Measurements from ENCODE around the gene ZBED1. TPM values are rescaled to one million over a fixed set of nuclear protein-coding genes. Genes with fewer than 3 reads are reported as not detected.

ZBED1 gene
- polyA plus RNA-seq, 1 donor (not counting 4 experiments of a cell fraction or from before 2014, with no cell fraction given): 9.0 TPM

GRCh38 chrX:2451501-2452316 lies 49.1 kb downstream of the ZBED1 start:
- Histone ChIP-seq H3K79me2 (ENCODE audit: control insufficient read depth, insufficient read depth, low read length) (peaks cover 24% of the 10 kb centered on the region), H4K20me1 (ENCODE audit: control insufficient read depth, extremely low read depth, insufficient read depth, low read length) (peaks cover 4% of the 10 kb centered on the region), H3K9ac (ENCODE audit: control insufficient read depth, extremely low read depth, insufficient read depth, low read length) (no peak overlapping the region), H2AFZ (ENCODE audit: control insufficient read depth, low read length) (no peak overlapping the region), H3K27me3 (ENCODE audit: control insufficient read depth, extremely low read depth, insufficient read depth, low read length) (no peaks in the 10 kb centered on the region), H3K9me1 (ENCODE audit: control insufficient read depth, extremely low read depth, insufficient read depth, low read length) (no peaks in the 10 kb centered on the region), H3K4me2 (ENCODE audit: control insufficient read depth, extremely low read depth, insufficient read depth, low read depth, low read length) (no peak overlapping the region), H3K27ac (ENCODE audit: control insufficient read depth, insufficient read depth, low read length) (no peak overlapping the region), H3K9me3 (ENCODE audit: control insufficient read depth, low read depth, low read length) (peaks cover 2% of the 10 kb centered on the region), H3K4me3 (ENCODE audit: control insufficient read depth in 2 of 3, extremely low read depth in 1 of 3, insufficient read depth in 2 of 3, low read depth in 1 of 3, low read length in 3 of 3) (no peak overlapping the region), H3K4me1 (ENCODE audit: control insufficient read depth, extremely low read depth, insufficient read depth, low read length) (no peaks in the 10 kb centered on the region), H3K36me3 (ENCODE audit: control insufficient read depth in 2 of 2, extremely low read depth in 1 of 2, insufficient read depth in 2 of 2, low read length in 2 of 2) (peaks cover 0 to 6% of the 10 kb centered on the region in 2 experiments)
- FAIRE-seq (no peak), DNase-seq (ENCODE audit: low read depth, low spot score) (no peak)
- TF ChIP-seq CTCF (optimal IDR thresholded peaks at IDR 0.05 in 1 of 3, IDR thresholded peaks at IDR 0.05 in 1 of 3, conservative IDR thresholded peaks at IDR 0.05 in 1 of 3; ENCODE audit: extremely low read depth in 1 of 3, insufficient read depth in 2 of 3, low read length in 3 of 3): no peak
- TF ChIP-seq EZH2 (IDR thresholded peaks at IDR 0.05; ENCODE audit: low read length): no peak
- dilution Hi-C loops (cut with MboI; ENCODE audit: extremely low pct_ligation_motif_present, low sequenced_read_pairs): no loop called here

DNA sequence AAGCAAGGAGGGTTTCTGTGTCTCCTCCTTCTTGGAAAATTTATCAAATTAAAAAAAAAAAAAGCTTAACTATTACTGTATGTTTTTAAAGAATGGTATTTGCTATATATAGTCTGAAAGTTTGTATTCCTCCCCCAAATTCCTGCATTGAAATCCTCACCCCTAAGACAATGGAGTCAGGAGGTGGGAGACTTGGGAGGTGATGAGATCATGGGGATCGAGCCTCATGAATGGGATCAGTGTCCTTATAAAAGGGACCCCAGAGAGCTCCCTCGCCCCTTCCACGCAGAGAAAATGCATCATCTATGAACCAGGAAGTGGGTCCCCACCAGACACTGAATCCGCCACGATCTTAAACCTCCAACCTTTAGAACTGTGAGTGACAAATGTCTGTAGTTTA lies 50.1 kb downstream of the ZBED1 start:
- Histone ChIP-seq H3K4me1 (ENCODE audit: control insufficient read depth, extremely low read depth, insufficient read depth, low read length) (no peaks in the 10 kb centered on the region), H3K79me2 (ENCODE audit: control insufficient read depth, insufficient read depth, low read length) (peaks cover 29% of the 10 kb centered on the region), H3K4me3 (ENCODE audit: control insufficient read depth in 2 of 3, extremely low read depth in 1 of 3, insufficient read depth in 2 of 3, low read depth in 1 of 3, low read length in 3 of 3) (no peak overlapping the region), H3K4me2 (ENCODE audit: control insufficient read depth, extremely low read depth, insufficient read depth, low read depth, low read length) (no peak overlapping the region), H3K27me3 (ENCODE audit: control insufficient read depth, extremely low read depth, insufficient read depth, low read length) (no peaks in the 10 kb centered on the region), H3K27ac (ENCODE audit: control insufficient read depth, insufficient read depth, low read length) (no peak overlapping the region), H3K9me1 (ENCODE audit: control insufficient read depth, extremely low read depth, insufficient read depth, low read length) (no peaks in the 10 kb centered on the region), H4K20me1 (ENCODE audit: control insufficient read depth, extremely low read depth, insufficient read depth, low read length) (peaks cover 4% of the 10 kb centered on the region), H3K36me3 (ENCODE audit: control insufficient read depth in 2 of 2, extremely low read depth in 1 of 2, insufficient read depth in 2 of 2, low read length in 2 of 2) (peaks cover 0 to 6% of the 10 kb centered on the region in 2 experiments), H3K9ac (ENCODE audit: control insufficient read depth, extremely low read depth, insufficient read depth, low read length) (no peak overlapping the region), H2AFZ (ENCODE audit: control insufficient read depth, low read length) (no peak overlapping the region), H3K9me3 (ENCODE audit: control insufficient read depth, low read depth, low read length) (peaks cover 2% of the 10 kb centered on the region)
- no peak for FAIRE-seq
- TF ChIP-seq CTCF (optimal IDR thresholded peaks at IDR 0.05 in 1 of 3, IDR thresholded peaks at IDR 0.05 in 1 of 3, conservative IDR thresholded peaks at IDR 0.05 in 1 of 3; ENCODE audit: extremely low read depth in 1 of 3, insufficient read depth in 2 of 3, low read length in 3 of 3) (no peak), EZH2 (IDR thresholded peaks at IDR 0.05; ENCODE audit: low read length) (no peak)
- DNase-seq (ENCODE audit: low read depth, low spot score): no peak
- dilution Hi-C loops (cut with MboI; ENCODE audit: extremely low pct_ligation_motif_present, low sequenced_read_pairs): no loop called here

Data from keratinocyte (primary cell).